ENCODE measurements around the gene DPH6.

DNA sequence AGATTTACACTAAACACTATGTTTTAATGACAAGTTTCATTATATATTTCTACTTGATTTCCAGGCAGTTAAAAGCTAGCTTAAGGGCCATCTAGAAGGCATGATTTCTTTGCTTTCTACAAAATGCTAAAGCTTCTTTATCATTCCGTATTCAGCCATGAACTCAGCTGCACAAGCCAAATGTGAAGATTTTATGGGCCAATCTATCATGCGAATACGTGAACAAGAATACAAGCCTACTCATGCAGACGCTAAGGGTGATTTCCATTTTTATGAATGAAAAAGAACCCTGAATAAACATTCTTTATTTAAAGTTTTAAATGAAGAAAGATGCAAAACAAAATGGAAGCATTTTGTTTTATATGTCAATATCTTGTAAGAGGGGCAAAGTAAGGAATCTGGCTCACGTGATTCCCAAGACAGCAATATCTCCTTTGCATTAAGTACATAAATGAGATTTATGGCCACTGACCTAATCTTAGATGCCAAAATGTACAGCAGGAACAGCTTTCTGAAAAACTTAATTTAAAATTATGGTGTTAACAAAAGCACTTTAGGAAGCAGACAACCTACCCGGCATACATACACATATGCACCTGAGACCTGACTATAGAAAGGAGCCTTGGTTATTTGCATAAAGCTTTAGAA lies 215.8 kb downstream of the DPH6 start:
- no peak for TF ChIP-seq TAF1 (IDR thresholded peaks at IDR 0.05; ENCODE audit: borderline replicate concordance, low read depth, low read length)
- TF ChIP-seq POLR2AphosphoS5 (IDR thresholded peaks at IDR 0.05; ENCODE audit: low read depth, low read length), result no peak

Measured in GM12892 (cell line).